NAMALWA (cell line): ENCODE measurements around the gene TBC1D3E.
"Not testable (repeated sequence)": the region's sequence is repeated elsewhere in the genome, so short reads cannot be mapped to it uniquely, and the experiment has no call there.

Source experiments
- DNase-seq: peaks from one replicate; pipeline ENCODE4 v3.0.0-alpha.2; 2015; ENCODE audit warnings: low spot score

TBC1D3E gene

DNA sequence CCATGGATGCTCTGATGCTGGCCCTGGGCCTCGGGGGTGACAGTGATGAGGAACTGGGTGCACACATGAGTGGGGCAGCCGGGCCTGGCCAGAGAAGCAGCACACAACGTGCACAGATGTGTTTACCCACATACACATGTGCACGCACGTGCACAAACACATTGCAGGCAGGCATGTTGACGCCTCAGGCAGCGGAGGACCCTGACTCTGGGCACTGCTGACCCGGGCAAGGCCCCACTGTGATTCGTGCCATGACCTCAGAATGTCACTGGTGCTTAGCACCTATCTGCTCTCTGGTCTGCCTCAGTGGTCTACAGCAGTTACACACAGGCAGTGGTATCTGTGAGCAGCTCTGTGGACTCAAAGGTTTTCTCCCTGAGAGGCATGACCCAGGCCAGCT is at the start of gene TBC1D3E:
Gene TBC1D3E, plus strand, starts transcription at position 301 of the 400 bp plus-strand sequence. CDS start 1,545 bp downstream, outside the sequence.
- not testable (repeated sequence) for DNase-seq

DNA sequence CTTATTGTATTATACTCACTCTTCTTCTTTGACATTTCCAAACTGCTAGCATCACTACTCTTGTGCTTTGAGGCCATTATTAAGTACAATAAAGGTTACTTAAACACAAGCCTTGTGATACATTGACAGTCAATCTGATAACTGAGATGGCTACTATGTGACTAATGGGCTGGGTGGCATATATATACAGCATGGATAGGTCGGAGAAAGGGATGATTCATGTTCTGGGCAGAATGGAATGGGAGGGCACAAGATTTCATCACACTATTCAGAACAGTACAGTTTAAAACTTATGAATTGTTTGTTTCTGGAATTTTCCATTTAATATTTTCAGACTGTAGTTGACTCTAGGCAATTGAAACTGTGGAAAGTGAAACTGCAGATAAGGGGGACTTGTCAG is 40.4 kb upstream of the TBC1D3E start:
- DNase-seq, result not testable (repeated sequence)

DNA sequence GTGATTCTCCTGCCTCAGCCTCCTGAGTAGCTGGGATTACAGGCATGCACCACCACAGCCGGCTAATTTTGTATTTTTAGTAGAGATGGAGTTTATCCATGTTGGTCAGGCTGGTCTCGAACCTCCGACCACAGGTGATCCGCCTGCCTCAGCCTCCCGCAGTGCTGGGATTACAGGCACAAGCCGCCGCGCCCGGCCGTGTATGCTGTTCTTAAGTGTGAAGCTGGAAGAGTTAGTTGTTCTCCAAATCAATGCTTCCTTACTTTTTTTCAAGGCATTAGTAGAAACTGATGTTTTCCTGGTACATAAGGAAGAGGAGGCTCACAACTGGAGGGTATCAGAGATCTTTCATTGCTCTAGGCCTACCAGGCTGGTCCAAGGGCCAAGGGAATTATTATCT is 39.6 kb upstream of the TBC1D3E start:
- not testable (repeated sequence) for DNase-seq

DNA sequence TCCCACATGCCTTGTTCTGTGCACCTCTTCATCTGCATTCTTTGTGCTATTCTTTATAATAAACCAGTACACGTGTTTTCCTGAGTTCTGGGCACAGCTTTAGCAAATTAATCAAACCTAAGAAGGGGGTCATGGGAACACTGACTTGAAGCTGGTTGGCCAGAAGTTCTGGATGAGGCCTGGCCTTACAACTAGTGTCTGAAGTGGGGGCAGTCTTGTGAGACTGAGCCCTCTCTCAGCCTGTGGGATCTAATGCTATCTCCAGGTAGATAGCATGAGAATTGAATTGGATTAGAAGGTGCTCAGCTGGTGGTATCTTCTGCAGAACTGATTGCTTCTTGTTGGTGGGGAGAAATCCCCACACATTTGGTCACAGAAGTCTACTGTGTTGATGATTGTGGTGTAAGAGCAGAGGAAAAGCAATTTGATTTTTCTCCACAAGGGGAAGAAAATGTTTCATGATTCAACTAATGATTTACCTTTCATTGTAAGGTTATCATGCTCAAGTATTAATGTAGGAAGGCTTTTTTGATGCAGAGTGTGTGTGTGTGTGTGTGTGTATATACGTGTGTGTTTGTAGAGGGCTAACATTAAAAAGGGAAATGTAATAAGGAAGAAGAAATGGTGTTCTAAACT is 33.6 kb upstream of the TBC1D3E start:
- not testable (repeated sequence) for DNase-seq

DNA sequence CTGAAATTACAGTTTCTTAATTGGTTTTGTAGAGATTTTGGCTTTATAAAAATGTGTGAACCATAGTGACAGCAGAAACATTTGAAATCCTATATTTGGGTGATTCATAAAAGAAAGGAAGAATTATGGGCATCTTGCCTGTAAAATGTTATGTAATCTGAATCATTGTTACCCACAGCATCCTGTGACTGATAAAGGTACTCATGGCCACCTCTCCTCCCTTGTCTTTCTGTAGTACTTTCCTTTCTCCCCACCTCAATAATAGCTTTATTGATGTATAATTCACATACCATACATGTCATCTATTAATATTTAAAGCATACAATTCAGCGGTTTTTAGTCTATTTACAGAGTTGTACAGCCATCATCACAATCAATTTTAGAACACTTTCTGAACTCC is 28.5 kb upstream of the TBC1D3E start:
- not testable (repeated sequence) for DNase-seq

DNA sequence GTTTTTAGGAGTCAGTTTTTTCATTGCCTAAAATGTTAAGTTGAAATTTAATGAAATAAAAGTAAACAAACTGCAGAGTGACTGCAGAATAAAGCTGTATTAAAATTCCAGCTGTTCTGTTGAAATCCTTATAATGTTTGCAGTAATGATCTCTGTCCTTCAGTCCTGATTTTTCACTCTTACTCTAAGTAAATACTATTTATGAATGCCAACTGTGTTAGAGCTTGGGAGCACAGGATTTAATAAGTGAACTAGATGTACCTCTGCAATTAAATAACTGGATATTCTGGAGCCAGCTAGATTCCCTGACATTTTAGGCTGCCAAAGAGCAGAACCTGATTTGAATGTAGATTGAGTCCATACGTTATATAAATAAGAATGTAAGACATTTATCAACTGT is 7.9 kb upstream of the TBC1D3E start:
- DNase-seq, result not testable (repeated sequence)

DNA sequence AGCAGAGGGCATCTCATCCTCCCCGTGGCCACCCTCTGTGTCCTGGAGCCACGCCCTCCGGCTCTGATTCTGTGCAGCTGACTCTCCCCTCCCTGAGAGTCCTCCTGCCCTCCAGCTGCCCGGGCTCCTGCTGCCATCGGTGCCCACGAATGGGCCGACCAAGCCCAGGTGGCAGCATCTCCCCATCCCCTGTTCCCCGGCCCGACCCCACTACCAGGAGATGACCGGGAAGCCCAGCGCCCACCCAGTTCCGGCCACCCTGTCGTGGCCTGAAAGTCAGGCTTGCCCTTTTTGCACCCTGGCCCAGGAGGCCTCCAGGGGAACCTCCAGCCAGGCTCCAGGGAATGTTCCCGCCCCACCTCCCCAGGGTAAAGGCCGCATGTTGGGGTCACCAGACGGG is 7.1 kb downstream of the TBC1D3E start:
- not testable (repeated sequence) for DNase-seq
